ENCODE measurements around the gene MBOAT1.

Gene MBOAT1

GRCh38 chr6:20212392-20213111 lies at the start of gene MBOAT1:
TSS of gene MBOAT1 (minus strand) at chr6:20212469. CDS start at chr6:20212234, 235 bp downstream.
- no peak for TF ChIP-seq CTCF (IDR thresholded peaks at IDR 0.05)

- TF ChIP-seq CTCF (IDR thresholded peaks at IDR 0.05) = no peak
Measured at GRCh38 chr6:20261685-20262084, 49.4 kb upstream of the MBOAT1 start.

- TF ChIP-seq CTCF (IDR thresholded peaks at IDR 0.05) = no peak
Measured at GRCh38 chr6:20260360-20260759, 48.1 kb upstream of the MBOAT1 start.

GRCh38 chr6:20259316-20260049 lies 47.2 kb upstream of the MBOAT1 start:
- TF ChIP-seq CTCF (IDR thresholded peaks at IDR 0.05) = no peak

GRCh38 chr6:20255428-20255827 lies 43.2 kb upstream of the MBOAT1 start:
- TF ChIP-seq CTCF (IDR thresholded peaks at IDR 0.05) = no peak

- TF ChIP-seq CTCF (IDR thresholded peaks at IDR 0.05) = no peak
Measured at GRCh38 chr6:20254295-20254694, 42.0 kb upstream of the MBOAT1 start.

- TF ChIP-seq CTCF (IDR thresholded peaks at IDR 0.05) = no peak
Measured at GRCh38 chr6:20253021-20253420, 40.8 kb upstream of the MBOAT1 start.
